GM21381 (cell line): ENCODE measurements around the gene FBXL5.
"Not testable (repeated sequence)": the region's sequence is repeated elsewhere in the genome, so short reads cannot be mapped to it uniquely, and the experiment has no call there.

Source experiments
- ATAC-seq: cut with Tn5 transposase; IDR thresholded peaks from one replicate; pipeline ENCODE4 v1.9.1; 2021; ENCODE audit warnings: mild to moderate bottlenecking, moderate library complexity; ENCODE audit not compliant: unreplicated experiment

Gene FBXL5

GRCh38 chr4:15652191-15652590, 3.0 kb downstream of the FBXL5 start:
- no peak for ATAC-seq

DNA sequence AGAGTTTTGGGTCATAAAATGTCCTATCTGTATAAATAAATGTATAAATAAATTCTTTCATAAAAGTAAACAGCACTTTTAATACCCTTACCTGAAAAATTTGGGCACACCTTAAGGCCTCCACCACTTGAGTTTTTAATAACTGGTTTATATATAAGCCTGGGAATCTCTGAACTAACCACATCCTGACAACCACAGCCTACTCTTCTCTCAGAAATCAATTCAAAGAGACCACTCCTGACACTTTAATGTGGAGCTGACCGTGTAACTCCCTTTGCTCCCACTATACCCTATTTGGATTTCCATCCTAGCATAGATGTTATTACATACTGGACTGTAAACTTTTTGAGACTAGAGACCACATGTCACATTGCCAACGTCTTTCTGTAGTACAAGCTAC, 3.5 kb downstream of the FBXL5 start:
- ATAC-seq = no peak

GRCh38 chr4:15649914-15650545, 5.1 kb downstream of the FBXL5 start:
- ATAC-seq = peak; percentile 40

GRCh38 chr4:15648600-15648999, 6.6 kb downstream of the FBXL5 start:
- ATAC-seq = peak; percentile 51

GRCh38 chr4:15638418-15638817, 16.7 kb downstream of the FBXL5 start:
- no peak for ATAC-seq

GRCh38 chr4:15636818-15637217, 18.3 kb downstream of the FBXL5 start:
- no peak for ATAC-seq

- not testable (repeated sequence) for ATAC-seq
Measured at GRCh38 chr4:15617407-15617806, 37.8 kb downstream of the FBXL5 start.

- ATAC-seq = not testable (repeated sequence)
Measured at GRCh38 chr4:15614891-15615290, 40.3 kb downstream of the FBXL5 start.

- ATAC-seq = no peak
Measured at GRCh38 chr4:15612136-15612535, 43.0 kb downstream of the FBXL5 start.

DNA sequence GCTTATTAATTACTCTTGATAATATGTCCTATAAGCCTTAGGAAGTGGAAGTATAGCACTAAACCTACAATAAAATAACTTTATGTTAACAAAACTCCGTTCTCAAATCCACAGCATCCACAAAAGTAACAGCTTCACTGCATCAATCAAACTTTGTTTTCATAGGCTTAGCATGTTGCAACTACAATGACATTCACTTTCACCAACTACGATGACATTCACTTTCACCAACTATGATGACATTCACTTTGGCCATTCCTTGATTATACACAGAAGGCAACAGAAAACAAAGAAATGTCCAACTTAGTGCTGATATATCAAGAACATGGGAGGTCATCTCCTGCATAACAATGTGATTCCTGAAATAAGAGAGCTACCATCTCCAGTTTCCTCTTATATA, 44.3 kb downstream of the FBXL5 start:
- ATAC-seq = no peak

GRCh38 chr4:15605537-15605936, 49.6 kb downstream of the FBXL5 start:
- no peak for ATAC-seq

GRCh38 chr4:15601862-15602261, 53.3 kb downstream of the FBXL5 start:
- ATAC-seq = no peak

- no peak for ATAC-seq
Measured at GRCh38 chr4:15600176-15600575, 55.0 kb downstream of the FBXL5 start.

- ATAC-seq = no peak
Measured at GRCh38 chr4:15598644-15599043, 56.5 kb downstream of the FBXL5 start.

DNA sequence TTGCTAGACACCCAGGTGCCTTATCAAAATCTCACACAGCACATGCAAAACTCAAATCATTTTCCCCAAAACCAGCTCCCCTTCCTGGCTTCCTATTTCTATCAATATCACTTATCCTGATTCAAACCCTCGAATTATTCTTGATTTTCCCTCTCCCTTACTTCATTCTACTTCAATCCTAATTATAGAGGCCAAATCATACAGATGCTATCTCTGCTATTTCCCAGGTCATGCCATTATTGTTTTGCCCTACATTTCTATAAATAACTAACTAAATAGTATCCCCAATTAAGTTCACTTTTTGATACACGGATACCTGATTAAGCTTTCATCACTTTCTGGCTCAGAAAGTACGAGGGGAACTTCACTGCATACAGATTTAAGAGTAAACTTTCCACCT, 62.4 kb downstream of the FBXL5 start:
- ATAC-seq = no peak

- no peak for ATAC-seq
Measured at GRCh38 chr4:15587649-15588048, 67.5 kb downstream of the FBXL5 start.

DNA sequence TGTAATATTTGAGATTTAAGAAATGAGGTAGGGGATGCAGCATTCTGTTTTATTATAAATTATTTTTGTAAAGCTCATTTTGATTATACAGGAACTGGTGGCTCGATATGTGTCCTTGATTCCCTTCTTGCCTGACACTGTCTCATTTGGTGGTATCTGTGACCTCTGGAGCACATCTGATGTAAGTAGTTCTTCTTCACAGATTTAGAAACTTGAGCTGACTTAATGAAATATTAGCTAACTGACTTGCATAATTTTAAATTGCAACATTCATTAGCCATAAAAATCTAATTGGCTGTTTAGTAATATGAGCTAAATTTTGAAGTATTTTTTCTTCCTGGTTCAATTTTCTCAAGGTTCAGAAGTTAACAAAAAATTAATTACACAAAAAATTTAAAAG, 69.1 kb downstream of the FBXL5 start:
- ATAC-seq = no peak

GRCh38 chr4:15585331-15585730, 69.8 kb downstream of the FBXL5 start:
- no peak for ATAC-seq

DNA sequence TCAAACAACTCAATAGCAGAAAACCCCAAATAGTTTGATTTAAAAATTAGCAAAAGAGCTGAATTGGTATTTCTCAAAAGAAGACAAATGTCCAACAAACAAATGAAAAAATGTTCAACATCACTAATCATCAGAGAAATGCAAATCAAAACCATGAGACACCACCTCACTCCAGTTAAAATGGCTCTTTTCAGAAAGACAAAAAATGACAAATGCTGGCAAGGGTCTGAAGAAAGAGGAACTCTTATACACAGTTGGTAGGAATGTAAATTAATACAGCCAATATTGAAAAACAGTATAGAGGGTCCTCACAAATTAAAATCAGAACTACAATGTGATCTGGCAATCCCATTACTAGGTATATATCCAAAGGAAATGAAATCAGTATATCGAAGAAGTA, 70.4 kb downstream of the FBXL5 start:
- ATAC-seq = no peak

DNA sequence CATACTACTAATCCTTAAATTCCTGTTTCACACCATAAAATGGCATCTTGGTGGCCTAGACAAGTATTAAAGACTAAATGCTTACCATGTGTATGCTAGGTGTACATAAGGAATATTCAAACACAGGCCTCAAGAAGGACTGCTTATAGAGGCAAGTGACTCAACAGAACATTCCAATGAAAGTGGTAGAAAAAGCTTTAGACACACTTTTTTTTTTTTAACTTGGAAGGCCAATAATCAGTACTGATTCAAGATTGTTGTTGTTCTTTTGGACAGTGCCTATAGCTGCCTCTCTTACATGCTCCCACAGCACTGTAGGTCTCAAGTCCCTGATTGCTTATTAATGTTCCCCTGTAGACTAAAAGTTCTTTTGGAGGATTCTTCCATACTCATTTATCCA, 77.6 kb downstream of the FBXL5 start:
- ATAC-seq = no peak

- ATAC-seq = no peak
Measured at GRCh38 chr4:15575966-15576365, 79.2 kb downstream of the FBXL5 start.

DNA sequence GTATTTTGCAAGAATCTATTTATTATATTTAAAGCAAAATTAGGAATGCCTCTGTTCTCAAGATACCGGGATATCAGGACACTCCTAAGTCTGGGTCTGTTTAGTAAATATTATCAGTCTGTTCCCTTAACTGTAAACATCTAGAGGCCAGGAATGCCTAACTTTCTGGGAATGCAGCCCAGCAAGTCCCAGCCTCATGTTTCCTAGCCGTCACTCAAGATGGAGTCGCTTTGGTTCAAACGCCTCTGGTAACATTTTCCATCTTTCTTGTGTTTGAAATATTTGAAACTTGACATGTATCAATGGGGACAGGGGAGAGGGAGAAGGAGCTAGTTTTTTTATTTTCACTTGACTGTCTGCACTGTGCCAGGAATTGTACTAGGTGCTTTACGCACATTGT, 85.4 kb downstream of the FBXL5 start:
- no peak for ATAC-seq

- no peak for ATAC-seq
Measured at GRCh38 chr4:15568821-15569220, 86.3 kb downstream of the FBXL5 start.
